A673 (cell line): ENCODE data around the gene RAP1GDS1. TPM values are rescaled to one million over a fixed set of nuclear protein-coding genes. Genes with fewer than 3 reads are reported as not detected.
"Not testable (repeated sequence)": the region's sequence is repeated elsewhere in the genome, so short reads cannot be mapped to it uniquely, and the experiment has no call there.

ENCODE experiments used
- BruUV-seq: library from RNA; stranded (reverse); fragments of 400-500 nt; replicated peaks from 2 replicates; lab custom pipeline; 2021; lab: Mats Ljungman, UMichigan
- CTCF ChIA-PET: fragments of 300-600 bp; sonication (Branson Sonifier 250); formaldehyde crosslinking; loops from one replicate; lab custom pipeline; 2022; ENCODE audit warnings: antibody characterized with exemption; lab: Charles Lee
- POLR2A ChIA-PET: fragments of 300-600 bp; sonication (Branson Sonifier 250); formaldehyde crosslinking; loops from one replicate; lab custom pipeline; 2022; ENCODE audit warnings: antibody characterized with exemption; ENCODE audit not compliant: low non-redundant PET; lab: Charles Lee
- DNase-seq: peaks from one replicate; pipeline ENCODE4 v3.0.0-alpha.2; 2015; ENCODE audit warnings: low spot score
- H3K27ac ChIP-seq: fragments of 200-600 bp; sonication (generic); 2 replicates; pipeline ENCODE4 v1.5.1; 2016; ENCODE audit warnings: mixed run types, low read depth, mild to moderate bottlenecking, mixed read lengths, antibody characterized with exemption, low read length; ENCODE audit not compliant: poor library complexity, severe bottlenecking
- H3K27me3 ChIP-seq: fragments of 200-600 bp; sonication (generic); replicated peaks from 2 replicates; pipeline ENCODE4 v1.6.1; 2017; ENCODE audit warnings: mixed run types, low read depth, mild to moderate bottlenecking, mixed read lengths, antibody characterized with exemption, low read length; ENCODE audit not compliant: insufficient read depth, poor library complexity
- H3K36me3 ChIP-seq: fragments of 200-600 bp; sonication (generic); 2 replicates; pipeline ENCODE4 v1.6.1; 2016; ENCODE audit warnings: mixed run types, mild to moderate bottlenecking, mixed read lengths, antibody characterized with exemption, low read length; ENCODE audit not compliant: insufficient read depth, poor library complexity, severe bottlenecking
- H3K4me1 ChIP-seq: fragments of 200-600 bp; sonication (generic); 2 replicates; pipeline ENCODE4 v1.6.1; 2017; ENCODE audit warnings: mixed run types, mild to moderate bottlenecking, mixed read lengths, antibody characterized with exemption, low read length; ENCODE audit not compliant: insufficient read depth, poor library complexity, severe bottlenecking
- H3K4me3 ChIP-seq: fragments of 200-600 bp; sonication (generic); 2 replicates; pipeline ENCODE4 v1.5.1; 2016; ENCODE audit warnings: low read depth, mixed run types, mild to moderate bottlenecking, mixed read lengths, low read length; ENCODE audit not compliant: poor library complexity, severe bottlenecking
- H3K9me3 ChIP-seq: fragments of 200-600 bp; sonication (generic); 2 replicates; pipeline ENCODE4 v1.6.1; 2016; ENCODE audit warnings: mixed run types, low read depth, mild to moderate bottlenecking, mixed read lengths, antibody characterized with exemption, low read length; ENCODE audit not compliant: poor library complexity, severe bottlenecking
- EZH2 ChIP-seq: fragments of 200-600 bp; sonication (generic); IDR thresholded peaks from 2 replicates; pipeline ENCODE4 v1.6.1; 2017; ENCODE audit warnings: borderline replicate concordance, low read depth, mild to moderate bottlenecking, mixed read lengths, antibody characterized with exemption, low read length; ENCODE audit not compliant: poor library complexity, severe bottlenecking
- intact Hi-C: fragments of 100-400 bp; cut with micrococcal nuclease; formaldehyde crosslinking; loops from one replicate; pipeline ENCODE4 v1.10.0; 2022; ENCODE audit not compliant: unreplicated experiment
- total RNA-seq: library from RNA; stranded (reverse); gene quantifications from 2 replicates; pipeline ENCODE4 v1.2.3, GENCODE V29; 2021
- TF ChIP-seq, protein P1 (sequence below): fragments of 300-800, 200-600 bp; sonication (generic); conservative IDR thresholded peaks from 2 replicates; pipeline ENCODE4 v1.5.1; 2017; ENCODE audit warnings: low read depth, mild to moderate bottlenecking, antibody characterized with exemption, low read length, moderate library complexity, mixed read lengths

Gene RAP1GDS1
- total RNA-seq, 1 experiment from 2014 or later: 44.5 TPM

DNA sequence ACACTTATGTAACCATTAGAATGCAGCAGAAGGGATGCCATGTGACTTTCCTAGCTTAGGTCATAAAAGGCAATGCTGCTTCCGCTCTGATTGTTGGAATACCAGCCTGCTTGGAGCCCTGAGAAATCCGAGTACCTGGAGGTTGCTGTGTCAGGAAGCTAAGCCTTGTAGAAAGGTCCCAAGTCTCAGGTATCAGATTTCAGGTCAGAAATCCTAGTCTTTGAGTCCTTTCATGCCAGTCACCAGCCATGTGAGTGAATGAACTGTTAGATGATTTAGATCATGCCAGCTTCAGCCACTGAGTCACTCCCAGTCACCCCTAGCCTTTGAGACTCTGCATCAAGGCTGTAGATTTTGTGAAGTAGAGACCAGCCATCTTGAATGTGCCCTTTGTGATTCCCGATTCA, 23.5 kb downstream of the RAP1GDS1 start:
- CTCF ChIA-PET: no interaction called here
- DNase-seq: no peak

DNA sequence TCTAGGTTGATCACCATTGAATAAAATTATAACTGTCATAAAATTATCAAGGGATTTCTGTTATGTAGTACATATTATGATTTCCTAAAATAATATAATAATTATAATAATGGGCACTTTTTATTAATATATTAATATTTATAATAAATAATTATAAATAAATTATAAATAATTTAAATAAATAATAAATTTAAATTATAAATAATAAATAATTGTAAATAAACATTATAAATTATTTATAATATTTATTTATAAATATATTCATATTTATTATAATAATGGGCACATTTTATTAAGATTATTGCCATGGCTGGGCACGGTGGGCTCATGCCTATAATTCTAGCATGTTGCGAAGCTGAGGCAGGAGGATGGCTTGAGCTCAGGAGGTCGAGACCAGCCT, 24.5 kb downstream of the RAP1GDS1 start:
- H3K4me3 ChIP-seq: no peak overlapping the region
- no peaks in the 10 kb centered on the region for H3K9me3 ChIP-seq
- no peak for DNase-seq
- no peaks in the 10 kb centered on the region for H3K27me3 ChIP-seq
- ChIA-PET CTCF (no interaction called here), POLR2A (no interaction called here)
- no peaks in the 10 kb centered on the region for H3K36me3 ChIP-seq
- H3K27ac ChIP-seq: no peak overlapping the region
- TF ChIP-seq, protein P1, sequence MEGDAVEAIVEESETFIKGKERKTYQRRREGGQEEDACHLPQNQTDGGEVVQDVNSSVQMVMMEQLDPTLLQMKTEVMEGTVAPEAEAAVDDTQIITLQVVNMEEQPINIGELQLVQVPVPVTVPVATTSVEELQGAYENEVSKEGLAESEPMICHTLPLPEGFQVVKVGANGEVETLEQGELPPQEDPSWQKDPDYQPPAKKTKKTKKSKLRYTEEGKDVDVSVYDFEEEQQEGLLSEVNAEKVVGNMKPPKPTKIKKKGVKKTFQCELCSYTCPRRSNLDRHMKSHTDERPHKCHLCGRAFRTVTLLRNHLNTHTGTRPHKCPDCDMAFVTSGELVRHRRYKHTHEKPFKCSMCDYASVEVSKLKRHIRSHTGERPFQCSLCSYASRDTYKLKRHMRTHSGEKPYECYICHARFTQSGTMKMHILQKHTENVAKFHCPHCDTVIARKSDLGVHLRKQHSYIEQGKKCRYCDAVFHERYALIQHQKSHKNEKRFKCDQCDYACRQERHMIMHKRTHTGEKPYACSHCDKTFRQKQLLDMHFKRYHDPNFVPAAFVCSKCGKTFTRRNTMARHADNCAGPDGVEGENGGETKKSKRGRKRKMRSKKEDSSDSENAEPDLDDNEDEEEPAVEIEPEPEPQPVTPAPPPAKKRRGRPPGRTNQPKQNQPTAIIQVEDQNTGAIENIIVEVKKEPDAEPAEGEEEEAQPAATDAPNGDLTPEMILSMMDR: no peak
- TF ChIP-seq EZH2: no peak
- peaks cover 8% of the 10 kb centered on the region for H3K4me1 ChIP-seq
- intact Hi-C loops: no loop called here
- BruUV-seq: no TSS peak

More for the DNA sequence above, 23.5 kb downstream of the RAP1GDS1 start:
- intact Hi-C loops: no loop called here
- no peaks in the 10 kb centered on the region for H3K36me3 ChIP-seq
- BruUV-seq: no TSS peak
- no peaks in the 10 kb centered on the region for H3K27me3 ChIP-seq
- no peaks in the 10 kb centered on the region for H3K4me1 ChIP-seq
- no peak overlapping the region for H3K4me3 ChIP-seq
- no peak overlapping the region for H3K27ac ChIP-seq
- no peaks in the 10 kb centered on the region for H3K9me3 ChIP-seq
- TF ChIP-seq, protein P1: no peak
- TF ChIP-seq EZH2: no peak
- POLR2A ChIA-PET: no interaction called here

DNA sequence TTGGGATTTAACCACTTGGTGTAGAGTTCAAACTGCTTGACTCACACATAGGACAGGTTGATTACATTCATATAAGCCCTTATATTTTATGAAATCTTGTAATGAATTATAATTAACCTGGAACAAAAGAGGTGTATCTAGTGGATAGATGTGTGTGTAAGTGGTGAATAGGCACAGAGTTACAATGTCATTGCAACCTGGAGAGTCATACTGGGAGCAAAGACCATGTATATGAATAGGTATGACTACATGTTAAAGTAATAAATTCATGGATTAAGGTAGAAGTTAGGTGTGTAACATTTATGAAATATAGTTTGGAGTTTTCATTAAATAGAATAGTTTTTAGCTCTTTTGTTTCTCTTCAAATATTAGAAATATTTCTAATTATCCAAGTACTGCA, 26.1 kb downstream of the RAP1GDS1 start:
- DNase-seq: no peak
- no peaks in the 10 kb centered on the region for H3K9me3 ChIP-seq
- no peaks in the 10 kb centered on the region for H3K27me3 ChIP-seq
- no TSS peak for BruUV-seq
- POLR2A ChIA-PET: no interaction called here
- no peak overlapping the region for H3K27ac ChIP-seq
- intact Hi-C loops: no loop called here
- H3K4me3 ChIP-seq: no peak overlapping the region
- TF ChIP-seq, protein P1: no peak
- TF ChIP-seq EZH2: no peak
- no peaks in the 10 kb centered on the region for H3K36me3 ChIP-seq
- CTCF ChIA-PET: no interaction called here
- H3K4me1 ChIP-seq: peaks cover 11% of the 10 kb centered on the region

- H3K9me3 ChIP-seq, DNase-seq, BruUV-seq, H3K4me3 ChIP-seq, POLR2A ChIA-PET, H3K27ac ChIP-seq, CTCF ChIA-PET, H3K36me3 ChIP-seq, intact Hi-C loops, H3K27me3 ChIP-seq: not testable (repeated sequence)
- H3K4me1 ChIP-seq: peaks cover 11% of the 10 kb centered on the region
These were observed 27.5 kb downstream of the RAP1GDS1 start for GRCh38 chr4:98288671-98289070.
